ENCODE measurements around the gene SND1.

The SND1 gene

DNA sequence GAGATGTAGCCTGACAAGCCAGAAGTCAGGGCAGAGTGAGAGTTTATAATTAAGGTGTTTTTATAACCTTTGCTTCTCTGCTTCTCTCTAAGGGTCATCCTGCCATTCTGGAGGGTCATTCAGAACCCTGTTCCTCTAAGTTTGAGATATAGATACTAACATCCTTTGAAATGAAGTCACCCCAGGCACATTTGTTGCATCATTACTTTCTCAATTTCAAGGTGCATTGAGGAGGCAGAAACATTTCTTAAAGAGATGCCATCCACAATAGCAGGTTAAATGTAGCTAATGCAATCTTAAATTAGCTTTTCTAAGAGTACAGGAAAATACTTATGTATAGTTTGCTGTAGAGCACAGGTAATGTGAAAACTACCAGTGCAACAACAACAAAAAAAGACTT lies 272.9 kb downstream of the SND1 start:
- Histone ChIP-seq H3K9me2 (replicated peaks; ENCODE audit: insufficient read depth, low read length) (no peaks in the 10 kb centered on the region), H3K4me2 (ENCODE audit: low read depth, low read length) (no peak overlapping the region), H3K36me3 (replicated peaks; ENCODE audit: insufficient read depth, low read length) (no peaks in the 10 kb centered on the region), H3F3A (ENCODE audit: insufficient read depth, low read length) (peaks cover 19% of the 10 kb centered on the region), H3K27ac (ENCODE audit: low read length) (no peak overlapping the region), H3K27me3 (replicated peaks; ENCODE audit: insufficient read depth, low read length) (no peaks in the 10 kb centered on the region), H3K9me3 (replicated peaks; ENCODE audit: insufficient read depth, low read length) (no peaks in the 10 kb centered on the region), H3K79me2 (ENCODE audit: low read length) (peaks cover 90% of the 10 kb centered on the region), H3K9ac (ENCODE audit: low read length) (no peak overlapping the region), H3K4me3 (ENCODE audit: low read length) (no peak overlapping the region), H2AFZ (ENCODE audit: low read length) (no peak overlapping the region), H3K4me1 (ENCODE audit: low read length) (peaks cover 39% of the 10 kb centered on the region), H4K20me1 (ENCODE audit: insufficient read depth, low read length) (no peaks in the 10 kb centered on the region)
- no peak for DNase-seq
- TF ChIP-seq EZH2phosphoT487 (IDR thresholded peaks at IDR 0.05; ENCODE audit: low read length) = no peak
- TF ChIP-seq, protein P1, sequence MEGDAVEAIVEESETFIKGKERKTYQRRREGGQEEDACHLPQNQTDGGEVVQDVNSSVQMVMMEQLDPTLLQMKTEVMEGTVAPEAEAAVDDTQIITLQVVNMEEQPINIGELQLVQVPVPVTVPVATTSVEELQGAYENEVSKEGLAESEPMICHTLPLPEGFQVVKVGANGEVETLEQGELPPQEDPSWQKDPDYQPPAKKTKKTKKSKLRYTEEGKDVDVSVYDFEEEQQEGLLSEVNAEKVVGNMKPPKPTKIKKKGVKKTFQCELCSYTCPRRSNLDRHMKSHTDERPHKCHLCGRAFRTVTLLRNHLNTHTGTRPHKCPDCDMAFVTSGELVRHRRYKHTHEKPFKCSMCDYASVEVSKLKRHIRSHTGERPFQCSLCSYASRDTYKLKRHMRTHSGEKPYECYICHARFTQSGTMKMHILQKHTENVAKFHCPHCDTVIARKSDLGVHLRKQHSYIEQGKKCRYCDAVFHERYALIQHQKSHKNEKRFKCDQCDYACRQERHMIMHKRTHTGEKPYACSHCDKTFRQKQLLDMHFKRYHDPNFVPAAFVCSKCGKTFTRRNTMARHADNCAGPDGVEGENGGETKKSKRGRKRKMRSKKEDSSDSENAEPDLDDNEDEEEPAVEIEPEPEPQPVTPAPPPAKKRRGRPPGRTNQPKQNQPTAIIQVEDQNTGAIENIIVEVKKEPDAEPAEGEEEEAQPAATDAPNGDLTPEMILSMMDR (IDR thresholded peaks at IDR 0.05; ENCODE audit: low read length) = no peak
- no peak for TF ChIP-seq EZH2 (optimal IDR thresholded peaks at IDR 0.05; ENCODE audit: low read depth, low read length)

DNA sequence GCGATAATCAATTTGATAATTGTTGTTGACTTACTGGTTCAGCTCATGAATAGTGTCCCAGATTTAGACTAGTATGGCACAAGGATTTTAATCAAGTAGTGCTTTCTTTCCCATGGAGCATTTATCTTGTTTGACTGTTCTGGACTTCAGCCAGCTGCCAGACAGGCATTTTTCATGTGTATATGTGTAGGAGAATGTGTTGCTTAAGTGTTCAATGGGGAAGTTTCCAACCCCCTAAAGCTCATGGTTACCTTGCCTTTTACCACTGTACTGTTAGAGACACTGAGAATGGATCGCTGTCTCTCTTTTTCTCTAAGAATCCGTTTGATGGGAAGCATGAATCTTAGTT lies 275.3 kb downstream of the SND1 start:
- no peaks in the 10 kb centered on the region for H3K27me3 ChIP-seq (replicated peaks; ENCODE audit: insufficient read depth, low read length)
- H3F3A ChIP-seq (ENCODE audit: insufficient read depth, low read length) = peaks cover 19% of the 10 kb centered on the region
- no peak overlapping the region for H3K9ac ChIP-seq (ENCODE audit: low read length)
- peaks cover 90% of the 10 kb centered on the region for H3K79me2 ChIP-seq (ENCODE audit: low read length)
- no peaks in the 10 kb centered on the region for H3K9me2 ChIP-seq (replicated peaks; ENCODE audit: insufficient read depth, low read length)
- peaks cover 5% of the 10 kb centered on the region; the same call in 1 of the 2 replicates for H3K36me3 ChIP-seq (replicated peaks; ENCODE audit: insufficient read depth, low read length)
- H2AFZ ChIP-seq (ENCODE audit: low read length) = no peak overlapping the region
- H3K9me3 ChIP-seq (replicated peaks; ENCODE audit: insufficient read depth, low read length) = no peaks in the 10 kb centered on the region
- H3K27ac ChIP-seq (ENCODE audit: low read length) = peak overlapping the region; percentile 17; the same call in 1 of the 2 replicates
- peak overlapping the region; percentile 41 for H3K4me2 ChIP-seq (ENCODE audit: low read depth, low read length)
- H3K4me3 ChIP-seq (ENCODE audit: low read length) = no peak overlapping the region
- TF ChIP-seq EZH2phosphoT487 (IDR thresholded peaks at IDR 0.05; ENCODE audit: low read length) (no peak), EZH2 (optimal IDR thresholded peaks at IDR 0.05; ENCODE audit: low read depth, low read length) (no peak)
- TF ChIP-seq, protein P1 (IDR thresholded peaks at IDR 0.05; ENCODE audit: low read length) = no peak
- H3K4me1 ChIP-seq (ENCODE audit: low read length) = peaks cover 32% of the 10 kb centered on the region
- no peak for DNase-seq
- H4K20me1 ChIP-seq (ENCODE audit: insufficient read depth, low read length) = no peaks in the 10 kb centered on the region

DNA sequence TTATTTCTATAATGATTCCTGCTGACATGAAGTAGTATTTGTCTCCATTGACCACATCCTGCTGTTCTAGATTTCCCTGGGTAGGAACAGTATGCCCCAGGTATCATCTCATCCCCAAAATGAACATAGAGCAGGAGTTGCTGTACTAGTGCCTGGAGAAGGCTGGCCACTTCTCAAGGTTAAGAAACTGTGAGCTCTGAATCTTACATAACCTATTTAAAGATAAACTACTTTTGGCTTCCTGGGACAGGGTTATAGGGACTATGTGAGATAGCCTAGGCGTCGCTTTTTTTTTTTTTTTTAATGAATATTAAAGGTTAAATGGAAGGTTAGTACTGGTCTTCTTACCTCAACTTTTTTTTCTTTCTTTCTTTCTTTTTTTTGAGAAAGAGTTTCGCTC lies 276.2 kb downstream of the SND1 start:
- Histone ChIP-seq H3K4me3 (ENCODE audit: low read length) (peak overlapping the region; percentile 2; the same call in 1 of the 2 replicates), H3K36me3 (replicated peaks; ENCODE audit: insufficient read depth, low read length) (peaks cover 5% of the 10 kb centered on the region; the same call in 1 of the 2 replicates), H4K20me1 (ENCODE audit: insufficient read depth, low read length) (no peaks in the 10 kb centered on the region), H3K79me2 (ENCODE audit: low read length) (peaks cover 88% of the 10 kb centered on the region), H3K4me1 (ENCODE audit: low read length) (peaks cover 32% of the 10 kb centered on the region), H3K27me3 (replicated peaks; ENCODE audit: insufficient read depth, low read length) (no peaks in the 10 kb centered on the region), H2AFZ (ENCODE audit: low read length) (no peak overlapping the region), H3K4me2 (ENCODE audit: low read depth, low read length) (peak overlapping the region; percentile 41), H3F3A (ENCODE audit: insufficient read depth, low read length) (peaks cover 19% of the 10 kb centered on the region), H3K9ac (ENCODE audit: low read length) (no peak overlapping the region), H3K27ac (ENCODE audit: low read length) (peak overlapping the region; percentile 17; the same call in 1 of the 2 replicates), H3K9me3 (replicated peaks; ENCODE audit: insufficient read depth, low read length) (no peaks in the 10 kb centered on the region), H3K9me2 (replicated peaks; ENCODE audit: insufficient read depth, low read length) (no peaks in the 10 kb centered on the region)
- no peak for DNase-seq
- no peak for TF ChIP-seq EZH2 (optimal IDR thresholded peaks at IDR 0.05; ENCODE audit: low read depth, low read length)
- TF ChIP-seq, protein P1 (IDR thresholded peaks at IDR 0.05; ENCODE audit: low read length) = no peak
- TF ChIP-seq EZH2phosphoT487 (IDR thresholded peaks at IDR 0.05; ENCODE audit: low read length) = no peak

Data from MM.1S (cell line).